Endothelial cell of umbilical vein (primary cell): Measurements from ENCODE around the gene EDARADD. TPM values are rescaled to one million over a fixed set of nuclear protein-coding genes. Genes with fewer than 3 reads are reported as not detected.

Source experiments
- BruUV-seq: library from RNA; stranded (reverse); fragments of 400-500 nt; replicated peaks from 2 replicates; lab custom pipeline; 2021; lab: Mats Ljungman, UMichigan
- CTCF ChIA-PET: fragments of 300-600, 350-600 bp; sonication (Branson Sonifier 250); formaldehyde crosslinking; loops from one replicate; lab custom pipeline; 2021; ENCODE audit warnings: antibody characterized with exemption, inconsistent platforms; lab: Charles Lee
- POLR2A ChIA-PET: fragments of 300-600, 350-600 bp; sonication (Branson Sonifier 250); formaldehyde crosslinking; loops from one replicate; lab custom pipeline; 2021; ENCODE audit warnings: antibody characterized with exemption, inconsistent platforms; lab: Charles Lee
- DNase-seq: peaks from one replicate; pipeline ENCODE4 v3.0.0-alpha.2; 2011; ENCODE audit warnings: low read depth, low spot score
- FAIRE-seq: peaks from 2 replicates; lab custom pipeline; 2011; peaks lifted over from hg19 to GRCh38; lab: Jason Lieb, UNC
- H2AFZ ChIP-seq: 2 replicates; pipeline ENCODE4 v1.6.0; 2012; ENCODE audit warnings: low read depth, low read length, control low read depth, inconsistent platforms
- H3K27ac ChIP-seq: 2 replicates; pipeline ENCODE4 v1.5.1; 2011; ENCODE audit warnings: low read depth, mild to moderate bottlenecking, control low read depth, low read length, moderate library complexity; ENCODE audit not compliant: insufficient read depth
- H3K27me3 ChIP-seq, 2 experiments: 2 replicates each; pipeline versions ENCODE4 v1.6.0 to v1.6.1; 2011; ENCODE audit warnings: low read length in 2 of 2, mixed read lengths in 1 of 2; ENCODE audit not compliant: control insufficient read depth in 2 of 2, insufficient read depth in 2 of 2
- H3K36me3 ChIP-seq, 2 experiments: 2 replicates in 1 of 2; 3 replicates in 1 of 2; pipeline ENCODE4 v1.5.1; 2011; ENCODE audit warnings: low read length in 2 of 2, mild to moderate bottlenecking in 1 of 2, moderate library complexity in 1 of 2; ENCODE audit not compliant: control insufficient read depth in 2 of 2, insufficient read depth in 2 of 2; ENCODE audit errors: extremely low read depth in 1 of 2
- H3K4me1 ChIP-seq: 3 replicates; pipeline ENCODE4 v1.5.1; 2011; ENCODE audit warnings: mild to moderate bottlenecking, low read length; ENCODE audit not compliant: control insufficient read depth, insufficient read depth; ENCODE audit errors: extremely low read depth
- H3K4me2 ChIP-seq: 2 replicates; pipeline ENCODE4 v1.6.1; 2011; ENCODE audit warnings: low read length, control low read depth, mixed read lengths; ENCODE audit not compliant: insufficient read depth
- H3K4me3 ChIP-seq, 3 experiments: fragments of 200-600 bp in 1 of 3; sonication (generic), shearing (Covaris generic) in 1 of 3; replicated peaks in 1 of 3; 2 replicates each; pipeline ENCODE4 v1.5.1; 2011 to 2016; ENCODE audit warnings: control low read depth in 3 of 3, low read length in 3 of 3, mild to moderate bottlenecking in 2 of 3, inconsistent platforms in 1 of 3, low read depth in 1 of 3, moderate library complexity in 1 of 3; ENCODE audit not compliant: insufficient read depth in 1 of 3
- H3K79me2 ChIP-seq: 2 replicates; pipeline ENCODE4 v1.6.0; 2012; ENCODE audit warnings: low read length, inconsistent platforms; ENCODE audit not compliant: control insufficient read depth, insufficient read depth
- H3K9ac ChIP-seq: replicated peaks from 2 replicates; pipeline ENCODE3; 2011; ENCODE audit warnings: low read length, control low read depth; ENCODE audit not compliant: insufficient read depth; ENCODE audit errors: extremely low read depth
- H3K9me1 ChIP-seq: replicated peaks from 3 replicates; pipeline ENCODE4 v1.6.0; 2011; ENCODE audit warnings: mild to moderate bottlenecking, low read length; ENCODE audit not compliant: control insufficient read depth, insufficient read depth; ENCODE audit errors: extremely low read depth
- H3K9me3 ChIP-seq: replicated peaks from 2 replicates; pipeline ENCODE4 v1.5.1; 2012; ENCODE audit warnings: low read length, inconsistent platforms; ENCODE audit not compliant: control insufficient read depth, insufficient read depth
- H4K20me1 ChIP-seq: replicated peaks from 2 replicates; pipeline ENCODE3; 2011; ENCODE audit warnings: mild to moderate bottlenecking, low read length; ENCODE audit not compliant: control insufficient read depth, insufficient read depth; ENCODE audit errors: extremely low read depth
- EZH2 ChIP-seq: IDR thresholded peaks from 2 replicates; pipeline ENCODE4 v1.6.1; 2012; ENCODE audit warnings: borderline replicate concordance, low read depth, mild to moderate bottlenecking, moderate library complexity, low read length, inconsistent platforms; ENCODE audit not compliant: severe bottlenecking
- GATA2 ChIP-seq: IDR thresholded peaks from 2 replicates; pipeline ENCODE4 v1.7.0; 2011; ENCODE audit warnings: low read depth, mild to moderate bottlenecking, moderate library complexity, mixed read lengths, low read length; ENCODE audit not compliant: insufficient read length, insufficient read depth
- JUN ChIP-seq: IDR thresholded peaks from 2 replicates; pipeline ENCODE4 v1.6.1; 2011; ENCODE audit warnings: borderline replicate concordance, low read depth; ENCODE audit not compliant: insufficient read length, insufficient read depth
- MYC ChIP-seq: IDR thresholded peaks from one replicate; pipeline ENCODE4 v1.6.1; 2011; ENCODE audit warnings: mild to moderate bottlenecking, low read depth, low read length
- POLR2A ChIP-seq: IDR thresholded peaks from 2 replicates; pipeline ENCODE4 v1.6.1; 2012; ENCODE audit warnings: low read depth, mild to moderate bottlenecking, control low read depth, low read length
- dilution Hi-C: fragments of 300-500 bp; cut with MboI; formaldehyde crosslinking; loops from one replicate; pipeline ENCODE4 v1.15.0; 2019; ENCODE audit warnings: low sequenced_read_pairs; ENCODE audit not compliant: extremely low pct_ligation_motif_present
- intact Hi-C: fragments of 100-400 bp; cut with micrococcal nuclease; formaldehyde crosslinking; loops from one replicate; pipeline ENCODE4 v1.10.0; 2022
- polyA plus RNA-seq, 4 experiments: library from polyadenylated mRNA; depleted of rRNA in 3 of 4; stranded (reverse) in 3 of 4; unstranded in 1 of 4; fragments of >200 nt; gene quantifications; 2 replicates each; pipeline versions ENCODE4 v1.2.1 to v1.2.3, GENCODE V29; 2011 to 2012; ENCODE audit warnings: missing spikeins in 1 of 4
- total RNA-seq: library from RNA; stranded (reverse); gene quantifications from 2 replicates; pipeline ENCODE4 v1.2.3, GENCODE V29; 2021
- TF ChIP-seq, protein P1 (sequence below): IDR thresholded peaks from 2 replicates; pipeline ENCODE4 v1.6.1; 2011; ENCODE audit not compliant: insufficient read depth, insufficient read length

Gene EDARADD
- total and polyA plus RNA-seq, 2 donors (not counting 3 experiments of a cell fraction or from before 2014, with no cell fraction given), result not detected

GRCh38 chr1:236356141-236356540, 37.9 kb upstream of the EDARADD start:
- H3K79me2 ChIP-seq, result no peaks in the 10 kb centered on the region
- FAIRE-seq (no peak), DNase-seq (no peak)
- intact Hi-C loops, result no loop called here
- no peaks in the 10 kb centered on the region for H3K36me3 ChIP-seq
- no peaks in the 10 kb centered on the region for H3K27me3 ChIP-seq
- TF ChIP-seq EZH2 (no peak), POLR2A (no peak)
- H3K4me3 ChIP-seq, result no peak overlapping the region
- no peak overlapping the region for H2AFZ ChIP-seq
- ChIA-PET CTCF (no interaction called here), POLR2A (no interaction called here)
- no peak overlapping the region for H3K9ac ChIP-seq
- no peaks in the 10 kb centered on the region for H3K9me1 ChIP-seq
- no peaks in the 10 kb centered on the region for H4K20me1 ChIP-seq
- no peaks in the 10 kb centered on the region for H3K9me3 ChIP-seq
- no TSS peak for BruUV-seq
- no peak overlapping the region for H3K4me2 ChIP-seq
- dilution Hi-C loops, result no loop called here
- H3K4me1 ChIP-seq, result no peaks in the 10 kb centered on the region
- H3K27ac ChIP-seq, result no peak overlapping the region

GRCh38 chr1:236361909-236362590, 32.0 kb upstream of the EDARADD start:
- no peak for TF ChIP-seq JUN
- TF ChIP-seq, protein P1, sequence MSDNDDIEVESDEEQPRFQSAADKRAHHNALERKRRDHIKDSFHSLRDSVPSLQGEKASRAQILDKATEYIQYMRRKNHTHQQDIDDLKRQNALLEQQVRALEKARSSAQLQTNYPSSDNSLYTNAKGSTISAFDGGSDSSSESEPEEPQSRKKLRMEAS, result no peak
- TF ChIP-seq GATA2, result no peak
- TF ChIP-seq MYC, result no peak
- Histone ChIP-seq H4K20me1 (no peaks in the 10 kb centered on the region), H3K27ac (no peak overlapping the region), H3K36me3 (no peaks in the 10 kb centered on the region), H3K27me3 (no peaks in the 10 kb centered on the region), H3K9me3 (no peaks in the 10 kb centered on the region), H3K4me2 (no peak overlapping the region), H3K4me1 (no peaks in the 10 kb centered on the region), H2AFZ (no peak overlapping the region), H3K9me1 (no peaks in the 10 kb centered on the region), H3K79me2 (no peaks in the 10 kb centered on the region), H3K4me3 (no peak overlapping the region), H3K9ac (no peak overlapping the region)
- intact Hi-C loops, result no loop called here
- CTCF ChIA-PET, result no interaction called here
- FAIRE-seq (no peak), DNase-seq (no peak)
- dilution Hi-C loops, result no loop called here
- POLR2A ChIA-PET, result no interaction called here
- no TSS peak for BruUV-seq
